PFSK-1 (cell line): ENCODE data around the gene AFAP1L1.

Experiments used
- FOXP2 ChIP-seq: optimal IDR thresholded peaks from 2 replicates; pipeline ENCODE3; 2011; ENCODE audit warnings: borderline replicate concordance, control low read depth, inconsistent platforms; ENCODE audit not compliant: insufficient read depth; ENCODE audit errors: extremely low read length, extremely low read depth
- POLR2AphosphoS5 ChIP-seq: IDR thresholded peaks from 2 replicates; pipeline ENCODE4 v1.6.1; 2012; ENCODE audit warnings: low read depth, mild to moderate bottlenecking, control low read depth, low read length, moderate library complexity
- REST ChIP-seq, 2 experiments: IDR thresholded peaks; 2 replicates each; pipeline versions ENCODE4 v1.6.1 to v1.8.0; 2011 to 2012; ENCODE audit warnings: low read depth in 2 of 2, low read length in 2 of 2, control low read depth in 1 of 2, inconsistent platforms in 1 of 2, mild to moderate bottlenecking in 1 of 2, moderate library complexity in 1 of 2; ENCODE audit not compliant: insufficient read depth in 1 of 2
- SIN3A ChIP-seq: IDR thresholded peaks from 2 replicates; pipeline ENCODE4 v1.6.1; 2012; ENCODE audit warnings: mild to moderate bottlenecking, low read length, moderate library complexity, borderline replicate concordance; ENCODE audit not compliant: insufficient read depth
- TAF1 ChIP-seq: IDR thresholded peaks from 2 replicates; pipeline ENCODE4 v1.6.1; 2012; ENCODE audit warnings: low read length, control low read depth, borderline replicate concordance; ENCODE audit not compliant: insufficient read depth

Gene AFAP1L1

GRCh38 chr5:149357370-149358293 lies 86.0 kb downstream of the AFAP1L1 start, which contains the start of gene PCYOX1L:
Gene PCYOX1L (plus strand): TSS chr5:149358046. CDS start chr5:149358069, 23 bp downstream.
- TF ChIP-seq POLR2AphosphoS5 (no peak; the same call in 1 of the 2 replicates), REST (IDR thresholded peaks at IDR 0.05; ENCODE audit: insufficient read depth in 1 of 2, low read depth in 2 of 2, low read length in 2 of 2) (no peak), FOXP2 (peak; percentile 40), SIN3A (no peak), TAF1 (no peak)

DNA sequence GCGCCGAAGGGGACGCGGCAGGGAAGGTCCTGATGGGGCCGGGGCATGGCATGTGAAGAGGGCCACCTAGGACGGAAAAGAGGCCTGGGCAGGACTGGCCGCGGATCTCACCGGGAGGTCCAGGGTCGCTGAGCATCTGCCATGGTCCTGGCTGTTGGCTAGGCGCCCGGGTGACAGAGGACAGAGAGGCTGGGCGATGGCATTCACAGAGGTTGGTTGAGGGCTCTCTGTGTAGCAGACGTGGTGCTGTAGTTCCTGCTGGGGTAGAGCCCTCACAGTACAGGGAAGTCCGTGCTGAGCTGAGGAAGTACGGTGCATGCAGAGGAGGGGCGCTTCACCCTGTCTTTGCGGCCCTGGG lies 86.6 kb downstream of the AFAP1L1 start:
- TF ChIP-seq REST (IDR thresholded peaks at IDR 0.05; ENCODE audit: insufficient read depth in 1 of 2, low read depth in 2 of 2, low read length in 2 of 2) = no peak
- TF ChIP-seq SIN3A = no peak
- no peak for TF ChIP-seq TAF1
- no peak for TF ChIP-seq FOXP2
- no peak; the same call in 1 of the 2 replicates for TF ChIP-seq POLR2AphosphoS5

DNA sequence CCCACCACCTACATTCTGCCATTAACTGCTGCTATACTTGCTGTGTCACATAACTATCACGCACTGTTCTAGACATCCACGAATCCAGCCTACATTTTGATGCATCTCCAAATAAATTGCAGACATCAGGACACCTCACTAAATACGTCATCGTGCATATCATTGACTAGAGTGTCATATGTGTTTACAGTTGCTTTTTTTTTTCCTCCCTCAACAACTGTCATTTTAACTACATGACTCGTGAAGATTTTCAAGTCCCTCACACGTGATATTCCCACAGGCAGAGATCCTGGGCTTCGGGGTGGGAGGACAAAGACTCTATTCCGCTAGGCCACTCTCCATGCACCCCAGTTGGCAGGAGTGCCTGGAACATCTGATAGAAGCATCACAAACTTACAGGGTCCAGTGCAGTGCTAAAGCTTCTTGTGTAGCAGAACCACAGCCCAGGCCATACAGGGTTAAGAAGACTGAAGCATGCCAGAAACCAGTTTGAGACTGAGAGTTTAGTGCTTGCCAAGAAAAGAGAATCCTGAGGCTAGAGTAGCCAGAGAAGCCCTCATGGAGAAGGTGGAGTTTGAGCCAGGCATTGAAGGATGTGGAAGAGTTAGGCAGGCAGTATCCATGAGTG lies 87.3 kb downstream of the AFAP1L1 start:
- TF ChIP-seq REST (IDR thresholded peaks at IDR 0.05; ENCODE audit: insufficient read depth in 1 of 2, low read depth in 2 of 2, low read length in 2 of 2) (no peak), SIN3A (no peak), FOXP2 (no peak), POLR2AphosphoS5 (no peak), TAF1 (no peak)

DNA sequence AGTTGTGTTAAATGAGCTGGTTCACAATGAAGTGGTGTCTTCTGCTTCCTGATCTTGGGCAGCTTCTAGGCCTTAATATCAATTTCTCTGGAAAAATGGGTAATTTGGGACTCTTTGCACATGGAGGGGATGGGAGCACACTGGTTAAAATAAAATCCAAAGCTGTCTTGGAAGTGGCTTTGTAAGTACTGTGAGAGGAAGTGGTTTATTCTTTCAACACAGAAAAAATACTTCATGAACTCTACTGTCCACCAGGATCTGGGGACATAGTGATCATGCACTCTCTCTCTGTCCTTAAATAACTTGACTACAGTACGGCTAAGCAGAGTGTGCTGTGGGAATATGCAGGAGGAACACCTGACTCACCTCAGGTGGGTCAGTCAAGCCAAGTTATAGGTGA lies 88.6 kb downstream of the AFAP1L1 start:
- TF ChIP-seq REST (IDR thresholded peaks at IDR 0.05; ENCODE audit: insufficient read depth in 1 of 2, low read depth in 2 of 2, low read length in 2 of 2) = no peak
- no peak for TF ChIP-seq POLR2AphosphoS5
- no peak for TF ChIP-seq SIN3A
- TF ChIP-seq TAF1 = no peak
- TF ChIP-seq FOXP2 = no peak
